Jurkat, Clone E6-1 (cell line): ENCODE data around the gene ADGRD1.
"Not testable (repeated sequence)": the region's sequence is repeated elsewhere in the genome, so short reads cannot be mapped to it uniquely, and the experiment has no call there.

Source experiments
- DNase-seq: peaks from one replicate; pipeline ENCODE4 v3.0.0-alpha.2; 2011; ENCODE audit warnings: low read depth, low spot score
- H3K4me3 ChIP-seq: 2 replicates; pipeline ENCODE4 v1.5.1; 2011; ENCODE audit warnings: mild to moderate bottlenecking, low read length, control low read depth, moderate library complexity

Gene ADGRD1

DNA sequence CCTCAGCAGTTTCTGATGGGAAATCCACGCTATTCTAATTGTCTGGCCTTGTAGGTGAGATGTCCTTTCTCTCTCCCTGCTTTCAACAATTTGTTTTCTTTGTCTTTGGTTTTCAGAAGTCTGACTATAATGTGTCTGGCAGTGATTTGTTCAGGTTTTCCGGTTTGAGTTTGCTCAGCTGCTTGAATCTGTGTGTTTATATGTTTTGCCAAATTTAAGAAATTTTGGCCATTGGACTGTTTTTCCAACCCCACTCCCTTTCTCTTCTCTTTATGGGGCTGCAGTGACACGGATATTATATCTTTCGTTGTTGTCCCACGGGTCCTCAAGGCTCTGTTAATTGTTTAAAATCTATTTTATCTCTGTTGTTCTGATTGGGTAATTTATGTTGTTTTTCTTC lies 105.0 kb downstream of the ADGRD1 start:
- no peak overlapping the region for H3K4me3 ChIP-seq
- no peak for DNase-seq

DNA sequence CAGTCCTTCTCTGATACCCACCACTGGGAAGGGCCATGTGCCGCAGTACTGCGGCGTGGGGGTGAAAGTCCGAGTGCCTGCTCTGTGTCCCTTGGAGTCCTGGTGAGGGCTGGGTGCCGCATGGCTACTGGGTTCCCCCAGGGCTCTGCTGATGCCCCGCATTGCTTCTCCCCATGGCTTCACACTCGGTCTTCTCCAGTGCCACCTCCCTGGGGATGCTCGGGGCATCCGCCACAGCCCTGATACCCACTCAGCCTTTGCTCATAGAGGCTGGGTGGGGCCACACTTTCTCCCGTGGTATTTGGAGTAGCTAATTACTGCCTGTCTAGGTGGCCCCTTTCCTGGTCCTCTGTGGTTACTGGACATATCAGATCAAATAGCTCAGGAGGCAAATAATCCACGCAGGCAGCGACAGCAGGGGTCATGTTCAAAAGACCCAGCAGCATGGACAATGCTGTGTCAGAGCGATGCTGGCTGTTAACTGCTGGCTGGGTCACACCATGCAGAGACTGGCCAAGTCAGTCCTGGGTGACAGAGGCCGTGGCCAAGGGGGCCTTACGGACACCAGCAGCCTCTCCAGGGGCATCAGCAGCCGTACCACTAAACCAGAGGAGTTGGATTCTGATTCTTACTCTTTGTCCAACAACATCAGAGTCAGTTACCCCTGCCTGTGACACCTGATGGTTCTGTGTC lies 106.5 kb downstream of the ADGRD1 start:
- no peak overlapping the region for H3K4me3 ChIP-seq
- no peak for DNase-seq

- no peak for DNase-seq
- H3K4me3 ChIP-seq = no peak overlapping the region
Observed at GRCh38 chr12:131061041-131061806, 107.5 kb downstream of the ADGRD1 start.

GRCh38 chr12:131063413-131063812 lies 109.7 kb downstream of the ADGRD1 start:
- no peak overlapping the region for H3K4me3 ChIP-seq
- no peak for DNase-seq

- no peak for DNase-seq
- H3K4me3 ChIP-seq = no peak overlapping the region
Observed at GRCh38 chr12:131063960-131064359, 110.3 kb downstream of the ADGRD1 start.

DNA sequence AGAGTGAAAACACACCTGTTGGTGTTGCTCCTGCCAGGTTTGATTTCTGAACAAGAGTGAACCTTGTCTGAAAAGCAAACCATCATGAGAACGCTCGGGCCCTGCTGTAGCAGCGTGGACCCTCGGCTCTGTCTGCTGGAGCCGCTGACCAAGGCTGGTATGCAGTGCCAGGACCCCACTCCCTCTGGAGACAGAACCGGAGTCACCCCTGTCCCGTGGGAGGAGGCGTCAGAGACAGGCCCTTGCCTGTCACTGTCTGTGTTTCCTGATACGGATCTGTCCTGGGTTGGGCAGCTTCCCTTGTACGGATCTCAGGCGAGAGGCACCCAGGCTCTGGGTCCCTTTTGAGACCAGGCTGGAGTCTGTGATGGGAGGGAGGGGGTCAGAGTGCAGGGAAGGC lies 111.6 kb downstream of the ADGRD1 start:
- no peak for DNase-seq
- H3K4me3 ChIP-seq = no peak overlapping the region

GRCh38 chr12:131065801-131066200 lies 112.1 kb downstream of the ADGRD1 start:
- H3K4me3 ChIP-seq = no peak overlapping the region
- no peak for DNase-seq

DNA sequence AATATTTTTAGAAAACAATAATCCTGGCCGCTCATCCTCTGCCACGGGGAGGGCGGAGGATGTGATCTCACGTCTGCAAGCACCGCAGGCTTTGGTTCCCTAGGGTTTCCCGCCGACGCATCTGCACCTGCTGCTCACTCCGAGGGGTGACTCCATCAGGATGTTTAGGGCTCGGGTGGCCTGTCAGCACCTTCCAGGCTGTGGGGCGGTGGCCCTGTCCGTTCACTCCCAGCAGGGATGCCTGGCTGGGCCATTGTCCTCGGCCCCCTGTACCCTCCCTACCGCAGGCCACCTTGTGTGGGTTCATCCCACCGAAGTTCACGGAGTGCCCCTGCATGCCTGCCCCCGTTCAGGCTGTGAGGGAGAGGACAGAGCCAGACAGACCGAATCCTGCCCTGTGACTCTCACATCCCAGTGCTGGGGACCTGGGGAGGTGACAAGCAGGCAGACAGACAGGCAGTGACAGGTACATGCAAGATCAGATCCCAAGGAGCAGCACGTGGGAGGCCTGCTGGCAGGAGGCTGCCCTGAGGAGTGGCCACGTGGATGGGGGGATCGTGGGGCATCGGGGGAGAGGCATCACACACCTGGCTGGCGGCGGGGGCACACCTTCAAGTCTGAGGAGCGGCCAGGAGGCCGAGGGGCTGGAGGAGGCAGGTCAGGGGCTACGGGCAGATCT lies 112.6 kb downstream of the ADGRD1 start:
- DNase-seq = no peak
- H3K4me3 ChIP-seq = no peak overlapping the region

GRCh38 chr12:131066886-131067490 lies 113.3 kb downstream of the ADGRD1 start:
- no peak overlapping the region for H3K4me3 ChIP-seq
- DNase-seq = no peak

GRCh38 chr12:131067981-131068851 lies 114.5 kb downstream of the ADGRD1 start:
- no peak overlapping the region for H3K4me3 ChIP-seq
- DNase-seq = no peak

DNA sequence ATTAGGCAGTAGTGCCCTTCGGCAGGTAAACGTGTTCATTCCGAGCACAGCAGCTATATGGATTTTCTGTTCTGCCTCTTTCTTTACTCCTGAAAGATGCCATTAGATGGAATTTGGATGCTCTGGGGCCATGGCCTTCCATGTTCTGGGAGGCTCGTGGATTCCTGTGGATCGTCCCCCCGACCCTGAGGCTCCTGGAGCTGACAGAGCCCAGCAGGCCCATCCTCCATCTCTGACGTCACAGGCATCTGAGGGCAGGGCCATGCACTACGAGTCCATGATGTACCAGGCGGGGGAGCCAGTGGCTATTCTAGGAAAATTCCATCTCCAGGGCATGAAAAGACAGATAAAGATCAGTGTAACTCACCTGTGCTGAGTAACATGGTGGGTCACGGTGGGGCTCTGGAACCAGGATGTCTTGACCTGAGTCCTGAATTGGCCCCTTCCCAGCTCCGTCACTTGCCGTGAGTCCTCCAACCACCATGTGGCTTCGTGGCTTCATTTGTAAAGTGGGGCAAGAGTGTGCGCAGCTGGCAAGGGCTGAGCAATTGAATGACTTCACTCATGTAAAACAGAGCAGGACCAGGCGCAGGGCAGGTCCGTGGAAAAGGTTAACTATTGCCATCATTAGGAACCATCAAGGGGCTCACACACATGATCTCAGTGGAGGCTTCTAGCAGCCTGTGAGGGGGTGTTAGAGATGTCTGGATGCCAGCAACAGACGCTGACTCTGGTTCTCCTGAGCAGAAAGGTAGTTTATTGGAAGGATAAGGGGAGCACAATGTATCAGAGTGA lies 115.4 kb downstream of the ADGRD1 start:
- DNase-seq, H3K4me3 ChIP-seq: not testable (repeated sequence)

GRCh38 chr12:131070136-131070535 lies 116.4 kb downstream of the ADGRD1 start:
- H3K4me3 ChIP-seq, DNase-seq: not testable (repeated sequence)

- not testable (repeated sequence) for DNase-seq, H3K4me3 ChIP-seq
Observed at GRCh38 chr12:131070668-131071067, 117.0 kb downstream of the ADGRD1 start.

DNA sequence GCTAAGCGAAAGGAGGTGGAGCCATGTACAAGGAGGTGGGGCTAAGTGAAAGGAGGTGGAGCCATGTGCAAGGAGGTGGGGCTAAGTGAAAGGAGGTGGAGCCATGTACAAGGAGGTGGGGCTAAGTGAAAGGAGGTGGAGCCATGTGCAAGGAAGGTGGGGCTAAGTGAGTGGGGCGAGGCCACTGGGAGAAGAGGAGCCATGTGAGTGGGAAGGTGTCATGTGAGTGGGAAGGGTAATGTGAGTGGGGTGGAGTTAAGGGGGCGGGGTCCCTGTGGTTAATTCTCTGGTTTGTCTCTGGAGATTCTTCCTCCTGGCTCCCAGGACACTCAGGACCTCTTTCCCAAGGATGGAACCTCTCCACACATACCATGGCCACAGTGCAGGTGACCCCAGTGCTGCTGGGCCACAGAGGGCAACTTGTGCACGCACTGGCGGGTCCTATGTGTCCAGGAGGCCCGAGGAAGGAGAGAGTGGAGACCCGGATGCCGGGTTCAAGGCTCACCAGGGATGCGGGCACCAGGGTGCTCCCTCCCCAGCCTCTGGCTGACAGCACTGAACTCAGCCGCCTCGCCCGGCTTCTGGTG lies 117.6 kb downstream of the ADGRD1 start:
- not testable (repeated sequence) for H3K4me3 ChIP-seq, DNase-seq

DNA sequence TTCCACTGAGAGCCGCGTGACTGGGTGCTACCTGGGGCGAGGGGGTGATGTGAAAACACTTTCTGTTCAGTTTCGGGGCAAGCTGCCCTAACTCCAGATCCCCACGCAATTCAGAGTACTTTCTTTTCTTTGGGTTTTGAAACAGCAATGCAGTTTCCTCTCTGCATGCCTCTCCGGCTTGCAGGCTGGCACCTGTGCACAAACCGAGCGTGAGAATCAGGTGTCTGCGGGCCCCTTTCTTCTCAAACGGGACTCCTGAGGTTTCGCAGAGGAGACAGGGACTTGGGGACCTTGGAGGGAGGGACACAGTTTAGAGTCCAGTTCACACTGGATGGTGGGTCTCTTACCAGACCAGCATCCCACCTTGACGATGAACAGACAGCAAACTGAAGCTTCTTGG lies 118.2 kb downstream of the ADGRD1 start:
- DNase-seq, H3K4me3 ChIP-seq: not testable (repeated sequence)

- H3K4me3 ChIP-seq = no peak overlapping the region
- DNase-seq = no peak
Observed at GRCh38 chr12:131072451-131073230, 118.9 kb downstream of the ADGRD1 start.
